Mesendoderm (in vitro differentiated cells): Measurements from ENCODE around the gene ACBD6.
A peak's percentile ranks its signal among the peaks of the same experiment; 100 is the strongest.

Experiments used
- DNase-seq: peaks from one replicate; pipeline ENCODE4 v3.0.0; 2013
- H2AK5ac ChIP-seq: 2 replicates; pipeline ENCODE4 v1.6.1; 2013; ENCODE audit warnings: low read length, inconsistent platforms
- H2BK120ac ChIP-seq: 2 replicates; pipeline ENCODE4 v1.6.1; 2013; ENCODE audit warnings: low read depth, mild to moderate bottlenecking, low read length, moderate library complexity, mixed read lengths
- H2BK15ac ChIP-seq: replicated peaks from 2 replicates; pipeline ENCODE4 v1.6.1; 2013; ENCODE audit warnings: low read depth, mild to moderate bottlenecking, moderate library complexity
- H2BK5ac ChIP-seq: 2 replicates; pipeline ENCODE4 v1.6.1; 2013; ENCODE audit warnings: low read length, inconsistent platforms
- H3K18ac ChIP-seq: 2 replicates; pipeline ENCODE4 v1.6.1; 2013; ENCODE audit warnings: mild to moderate bottlenecking, low read length, mixed read lengths
- H3K23ac ChIP-seq: one replicate; pipeline ENCODE4 v1.6.1; 2013; ENCODE audit warnings: low read length
- H3K27ac ChIP-seq: 2 replicates; pipeline ENCODE4 v1.5.1; 2013; ENCODE audit warnings: low read depth, mild to moderate bottlenecking, inconsistent platforms, low read length, moderate library complexity
- H3K27me3 ChIP-seq: 2 replicates; pipeline ENCODE4 v1.6.1; 2013; ENCODE audit warnings: low read length, control low read depth, mild to moderate bottlenecking, inconsistent platforms; ENCODE audit not compliant: insufficient read depth, poor library complexity
- H3K36me3 ChIP-seq: 2 replicates; pipeline ENCODE4 v1.6.1; 2013; ENCODE audit warnings: low read length, inconsistent platforms; ENCODE audit not compliant: control insufficient read depth, insufficient read depth
- H3K4ac ChIP-seq: one replicate; pipeline ENCODE4 v1.6.1; 2013; ENCODE audit warnings: low read depth, mild to moderate bottlenecking, low read length, moderate library complexity
- H3K4me1 ChIP-seq: 2 replicates; pipeline ENCODE4 v1.6.1; 2013; ENCODE audit warnings: low read depth, low read length, inconsistent platforms; ENCODE audit not compliant: control insufficient read depth
- H3K4me2 ChIP-seq: 2 replicates; pipeline ENCODE4 v1.6.1; 2013; ENCODE audit warnings: low read length
- H3K4me3 ChIP-seq: 2 replicates; pipeline ENCODE4 v1.5.1; 2013; ENCODE audit warnings: mild to moderate bottlenecking, low read length
- H3K56ac ChIP-seq: one replicate; pipeline ENCODE4 v1.6.1; 2013; ENCODE audit warnings: low read length
- H3K79me1 ChIP-seq: 2 replicates; pipeline ENCODE4 v1.6.1; 2013; ENCODE audit warnings: low read length, inconsistent platforms
- H3K79me2 ChIP-seq: 2 replicates; pipeline ENCODE4 v1.6.1; 2013; ENCODE audit warnings: mild to moderate bottlenecking, low read length; ENCODE audit not compliant: control insufficient read depth, insufficient read depth
- H3K9ac ChIP-seq: 2 replicates; pipeline ENCODE4 v1.6.1; 2013; ENCODE audit warnings: low read length, inconsistent platforms
- H4K5ac ChIP-seq: one replicate; pipeline ENCODE4 v1.6.1; 2013; ENCODE audit warnings: low read length
- H4K8ac ChIP-seq: one replicate; pipeline ENCODE4 v1.6.1; 2013; ENCODE audit warnings: low read depth, mild to moderate bottlenecking, control low read depth, low read length, moderate library complexity
- WGBS: extraction: QIAGEN DNeasy Blood & Tissue Kit; methylation state at CpG from one replicate; pipeline ENCODE4 v1.1.7; 2013; ENCODE audit warnings: low lambda C conversion rate, missing lambda C conversion rate; ENCODE audit not compliant: insufficient coverage; ENCODE audit errors: extremely low coverage; 5-methylcytosine and 5-hydroxymethylcytosine counted together

Gene ACBD6

DNA sequence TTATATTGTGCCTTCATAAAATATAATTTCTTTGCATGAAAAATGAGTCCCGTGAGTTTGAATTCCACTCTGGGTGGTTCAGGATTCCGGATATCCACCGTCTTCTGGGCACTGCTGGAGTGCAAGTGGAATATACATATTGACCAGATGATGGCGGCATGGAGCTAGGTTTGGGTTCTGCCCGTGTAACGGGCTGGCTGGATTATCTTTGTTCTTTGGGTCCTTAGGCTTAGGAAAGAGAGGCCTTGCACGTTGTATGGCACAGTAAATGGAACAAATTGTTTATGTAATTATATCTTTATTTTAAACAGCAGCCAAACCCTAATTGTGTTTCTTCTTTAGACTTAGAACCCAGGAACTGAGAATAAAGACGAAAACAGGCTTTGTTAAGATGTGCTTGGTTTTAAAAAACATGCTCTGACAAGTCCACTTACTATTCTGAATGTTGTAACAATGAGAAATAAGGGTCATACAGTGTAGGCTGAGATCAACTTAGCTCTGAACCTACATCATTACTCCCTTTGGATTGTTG, 13.5 kb upstream of the ACBD6 start:
- H2BK5ac ChIP-seq, result no peak overlapping the region
- H3K36me3 ChIP-seq, result no peaks in the 10 kb centered on the region
- H3K23ac ChIP-seq, result no peak overlapping the region
- no peaks in the 10 kb centered on the region for H3K79me1 ChIP-seq
- H3K18ac ChIP-seq, result no peak overlapping the region
- H3K4ac ChIP-seq, result no peak overlapping the region
- no peak overlapping the region for H4K5ac ChIP-seq
- H4K8ac ChIP-seq, result no peak overlapping the region
- H3K79me2 ChIP-seq, result no peaks in the 10 kb centered on the region
- WGBS, result no CpG with 5 or more reads among the region's 8 CpGs
- H3K4me1 ChIP-seq, result no peaks in the 10 kb centered on the region
- H2BK15ac ChIP-seq, result no peak overlapping the region
- no peak overlapping the region for H3K4me3 ChIP-seq
- no peak overlapping the region for H3K9ac ChIP-seq
- H2BK120ac ChIP-seq, result no peak overlapping the region
- peak; percentile 82 for DNase-seq
- no peak overlapping the region for H2AK5ac ChIP-seq
- no peaks in the 10 kb centered on the region for H3K27me3 ChIP-seq
- H3K56ac ChIP-seq, result no peak overlapping the region
- H3K4me2 ChIP-seq, result no peak overlapping the region
- no peak overlapping the region for H3K27ac ChIP-seq

DNA sequence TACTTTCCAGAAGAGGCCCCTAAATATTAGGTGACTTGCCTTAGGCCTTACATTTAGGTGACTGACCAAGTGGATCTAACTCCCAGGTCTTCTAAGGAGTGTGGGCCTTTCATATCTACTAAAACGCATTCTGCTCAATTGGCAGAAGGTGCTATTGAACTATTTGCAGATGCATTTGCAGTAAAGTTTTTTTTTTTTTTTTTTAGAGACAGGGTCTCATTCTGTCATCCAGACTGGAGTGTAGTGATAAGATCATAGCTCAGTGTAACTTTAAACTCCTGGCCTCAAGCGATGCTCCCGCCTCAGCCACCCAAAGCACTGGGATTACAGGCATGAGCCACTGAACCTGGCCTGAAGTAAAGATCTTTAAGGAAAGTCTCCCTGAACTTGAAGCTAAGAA, 13.0 kb upstream of the ACBD6 start:
- Histone ChIP-seq H4K5ac (no peak overlapping the region), H3K23ac (no peak overlapping the region), H3K4ac (no peak overlapping the region), H2BK15ac (no peak overlapping the region), H2BK120ac (no peak overlapping the region), H3K4me1 (no peaks in the 10 kb centered on the region), H2AK5ac (no peak overlapping the region), H4K8ac (no peak overlapping the region), H3K36me3 (no peaks in the 10 kb centered on the region), H2BK5ac (no peak overlapping the region), H3K4me2 (no peak overlapping the region), H3K4me3 (no peak overlapping the region), H3K79me2 (no peaks in the 10 kb centered on the region), H3K9ac (no peak overlapping the region), H3K27ac (no peak overlapping the region), H3K18ac (no peak overlapping the region), H3K79me1 (no peaks in the 10 kb centered on the region), H3K27me3 (no peaks in the 10 kb centered on the region), H3K56ac (no peak overlapping the region)
- WGBS, result no CpG with 5 or more reads among the region's 3 CpGs
- DNase-seq, result no peak

DNA sequence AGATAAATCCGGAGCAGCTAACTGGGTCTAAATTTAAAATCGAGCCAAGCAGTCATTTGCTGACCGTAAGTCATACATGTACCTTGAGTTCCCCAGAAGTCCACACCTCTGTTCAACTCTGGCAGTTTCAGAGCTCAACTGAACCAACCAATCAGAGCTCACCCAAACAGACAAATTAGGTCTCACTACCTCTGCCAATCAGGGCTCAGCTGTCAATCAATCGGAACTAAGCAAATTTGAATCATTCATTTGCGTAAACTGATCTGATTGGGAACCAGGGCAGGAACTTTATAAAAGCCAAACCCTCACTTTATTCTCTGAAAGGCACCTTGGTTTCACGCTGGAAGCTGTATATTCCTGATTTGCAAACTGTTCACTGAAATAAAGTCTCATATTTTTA, 11.2 kb upstream of the ACBD6 start:
- no peak overlapping the region for H4K8ac ChIP-seq
- H3K27me3 ChIP-seq, result no peaks in the 10 kb centered on the region
- H2BK120ac ChIP-seq, result no peak overlapping the region
- H2BK15ac ChIP-seq, result no peak overlapping the region
- no peak overlapping the region for H3K23ac ChIP-seq
- H3K18ac ChIP-seq, result no peak overlapping the region
- H3K79me2 ChIP-seq, result no peaks in the 10 kb centered on the region
- no peak overlapping the region for H3K4me2 ChIP-seq
- H3K4ac ChIP-seq, result no peak overlapping the region
- H2BK5ac ChIP-seq, result no peak overlapping the region
- H3K79me1 ChIP-seq, result no peaks in the 10 kb centered on the region
- no peak for DNase-seq
- no peak overlapping the region for H2AK5ac ChIP-seq
- WGBS, result no CpG with 5 or more reads among the region's 6 CpGs
- H3K27ac ChIP-seq, result no peak overlapping the region
- no peak overlapping the region for H3K4me3 ChIP-seq
- H3K9ac ChIP-seq, result no peak overlapping the region
- H4K5ac ChIP-seq, result no peak overlapping the region
- no peaks in the 10 kb centered on the region for H3K4me1 ChIP-seq
- H3K36me3 ChIP-seq, result no peaks in the 10 kb centered on the region
- H3K56ac ChIP-seq, result no peak overlapping the region

DNA sequence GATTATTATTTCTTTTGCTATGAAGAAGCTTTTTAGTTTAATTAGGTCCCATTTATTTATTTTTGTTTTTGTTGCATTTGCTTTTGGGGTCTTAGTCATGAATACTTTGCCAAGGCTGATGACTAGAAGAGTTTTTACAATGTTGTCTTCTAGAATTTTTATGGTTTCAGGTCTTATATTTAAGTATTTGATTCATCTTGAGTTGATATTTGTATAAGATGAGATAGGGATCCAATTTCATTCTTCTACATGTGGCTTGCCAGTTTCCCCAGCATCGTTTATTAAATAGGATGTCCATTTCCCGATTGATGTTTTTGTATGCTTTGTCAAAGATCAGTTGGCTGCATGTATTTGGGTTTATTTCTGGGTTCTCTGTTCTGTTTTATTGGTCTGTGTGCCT, 8.5 kb upstream of the ACBD6 start:
- no peak overlapping the region for H3K56ac ChIP-seq
- H2BK15ac ChIP-seq, result no peak overlapping the region
- no peaks in the 10 kb centered on the region for H3K27me3 ChIP-seq
- WGBS, result no CpG with 5 or more reads among the region's 2 CpGs
- no peak overlapping the region for H3K9ac ChIP-seq
- no peak overlapping the region for H4K5ac ChIP-seq
- no peak overlapping the region for H3K4me3 ChIP-seq
- no peaks in the 10 kb centered on the region for H3K4me1 ChIP-seq
- H2BK5ac ChIP-seq, result no peak overlapping the region
- H3K36me3 ChIP-seq, result no peaks in the 10 kb centered on the region
- no peaks in the 10 kb centered on the region for H3K79me1 ChIP-seq
- no peak overlapping the region for H3K23ac ChIP-seq
- H3K79me2 ChIP-seq, result no peaks in the 10 kb centered on the region
- no peak overlapping the region for H4K8ac ChIP-seq
- H3K27ac ChIP-seq, result no peak overlapping the region
- no peak overlapping the region for H2BK120ac ChIP-seq
- H3K4me2 ChIP-seq, result no peak overlapping the region
- no peak overlapping the region for H3K18ac ChIP-seq
- DNase-seq, result no peak
- no peak overlapping the region for H2AK5ac ChIP-seq
- H3K4ac ChIP-seq, result no peak overlapping the region

DNA sequence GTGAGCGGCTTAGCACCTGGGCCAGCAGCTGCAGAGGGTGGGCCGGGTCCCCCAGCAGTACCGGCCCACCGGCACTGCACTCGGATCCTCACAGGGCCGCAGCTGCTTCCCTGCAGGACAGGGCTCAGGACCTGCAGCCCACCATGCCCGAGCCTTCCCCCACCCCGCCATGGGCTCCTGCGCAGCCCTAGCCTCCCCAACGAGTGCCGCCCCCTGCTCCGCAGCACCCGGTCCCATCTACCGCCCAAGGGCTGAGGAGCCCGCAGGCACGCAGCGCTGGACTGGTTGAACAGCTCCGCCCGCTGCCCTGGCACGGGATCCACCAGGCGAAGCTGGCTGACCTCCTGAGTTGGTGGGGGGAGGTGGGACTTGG, 6.3 kb upstream of the ACBD6 start:
- no CpG with 5 or more reads among the region's 21 CpGs for WGBS
- no peak overlapping the region for H3K27ac ChIP-seq
- no peak overlapping the region for H3K9ac ChIP-seq

More for the DNA sequence above, 6.3 kb upstream of the ACBD6 start:
- H3K4me3 ChIP-seq, result no peak overlapping the region
- no peak overlapping the region for H2BK5ac ChIP-seq
- H4K8ac ChIP-seq, result no peak overlapping the region
- no peak overlapping the region for H2AK5ac ChIP-seq
- H3K79me2 ChIP-seq, result no peaks in the 10 kb centered on the region
- no peak overlapping the region for H3K18ac ChIP-seq
- H3K27me3 ChIP-seq, result no peaks in the 10 kb centered on the region
- DNase-seq, result no peak
- H3K4ac ChIP-seq, result no peak overlapping the region
- no peak overlapping the region for H3K56ac ChIP-seq
- no peak overlapping the region for H3K23ac ChIP-seq
- H3K36me3 ChIP-seq, result no peaks in the 10 kb centered on the region
- H2BK15ac ChIP-seq, result no peak overlapping the region
- H2BK120ac ChIP-seq, result no peak overlapping the region
- no peak overlapping the region for H3K4me2 ChIP-seq
- H3K79me1 ChIP-seq, result no peaks in the 10 kb centered on the region
- no peaks in the 10 kb centered on the region for H3K4me1 ChIP-seq
- no peak overlapping the region for H4K5ac ChIP-seq
